ENCODE data around the gene CABYR. TPM values are rescaled to one million over a fixed set of nuclear protein-coding genes. Genes with fewer than 3 reads are reported as not detected.

The CABYR gene
- total and polyA plus RNA-seq, 2 of the 8 experiments (the other 6 are each of a cell fraction or from before 2014, with no cell fraction given), result 14.5 to 18.8 TPM

GRCh38 chr18:24095976-24096375 is 42.9 kb upstream of the CABYR start:
- 82% methylated on average over 1 of the region's 1 CpG; no CpG with 5 or more reads in 1 of the 2 experiments for WGBS, 2 experiments (ENCODE audit: extremely low coverage in 1 of 2, insufficient coverage in 1 of 2, insufficient read length in 1 of 2, insufficient replicate concordance in 2 of 2, low coverage in 1 of 2, low lambda C conversion rate in 2 of 2, missing lambda C conversion rate in 1 of 2)
- Histone ChIP-seq H3K4me2 (ENCODE audit: insufficient read depth in 1 of 2, low read depth in 2 of 2, low read length in 2 of 2) (no peak overlapping the region), H3K79me2 (ENCODE audit: control insufficient read depth in 1 of 2, insufficient read depth in 2 of 2, low read length in 2 of 2) (no peaks in the 10 kb centered on the region; a peak in 1 of 4 replicates), H3K23me2 (ENCODE audit: low read depth, low read length) (no peaks in the 10 kb centered on the region), H3K9me3 (ENCODE audit: insufficient read depth in 2 of 2, low read depth in 1 of 2, low read length in 1 of 2) (peaks cover 7% of the 10 kb centered on the region in 2 experiments; a peak in 2 of 4 replicates), H3K4me1 (replicated peaks in 1 of 4; ENCODE audit: control insufficient read depth in 3 of 4, insufficient read depth in 4 of 4, low read length in 3 of 4) (no peaks in the 10 kb centered on the region), H2BK5ac (ENCODE audit: low read depth, low read length) (no peak overlapping the region), H3K14ac (ENCODE audit: insufficient read length) (no peak overlapping the region), H4K5ac (ENCODE audit: insufficient read length, low read depth, low read length) (no peak overlapping the region), H2BK20ac (ENCODE audit: low read length) (no peak overlapping the region), H3K4me3 (ENCODE audit: extremely low read depth in 1 of 4, insufficient read depth in 2 of 4, low read depth in 3 of 4, low read length in 4 of 4) (no peak overlapping the region), H3K56ac (replicated peaks; ENCODE audit: insufficient read length, low read depth, low read length) (no peak overlapping the region), H3K4ac (replicated peaks; ENCODE audit: insufficient read length, low read depth, low read length) (no peak overlapping the region), H4K91ac (replicated peaks; ENCODE audit: insufficient read length, low read length) (no peak overlapping the region), H2BK12ac (ENCODE audit: low read depth, low read length) (no peak overlapping the region), H3K27me3 (replicated peaks in 1 of 4; ENCODE audit: control insufficient read depth in 3 of 4, extremely low read depth in 1 of 4, insufficient read depth in 3 of 4, low read length in 3 of 4) (no peaks in the 10 kb centered on the region), H3K36me3 (ENCODE audit: control insufficient read depth in 2 of 4, insufficient read depth in 4 of 4, low read length in 3 of 4) (peaks cover 0 to 11% (median 0%) of the 10 kb centered on the region in 4 experiments; a peak in 3 of 8 replicates), H2AK5ac (ENCODE audit: low read depth, low read length) (no peak overlapping the region), H3K18ac (ENCODE audit: extremely low read depth, low read length) (no peak overlapping the region), H4K8ac (ENCODE audit: extremely low read depth, insufficient read depth, low read length) (no peak overlapping the region), H2BK15ac (ENCODE audit: low read length) (no peak overlapping the region), H2BK120ac (replicated peaks; ENCODE audit: low read depth, low read length) (no peak overlapping the region), H3K23ac (ENCODE audit: insufficient read length) (no peak overlapping the region), H2AFZ (ENCODE audit: low read length) (no peak overlapping the region), H3K9ac (replicated peaks in 1 of 4; ENCODE audit: extremely low read depth in 1 of 4, low read depth in 3 of 4, low read length in 3 of 4) (no peak overlapping the region), H3K79me1 (ENCODE audit: low read depth, low read length) (0 out of 2 replicates have a peak, but pooled peaks cover 2% of the 10 kb centered on the region), H3K27ac (ENCODE audit: low read depth, low read length) (no peak overlapping the region), H4K20me1 (replicated peaks in 1 of 2; ENCODE audit: control insufficient read depth in 1 of 2, insufficient read depth in 2 of 2, low read length in 2 of 2) (no peaks in the 10 kb centered on the region)
- ChIA-PET CTCF (ENCODE audit: partially characterized antibody) (no interaction called here), POLR2A (ENCODE audit: partially characterized antibody) (interaction anchor here (1.2 kb wide), 1 partner anchor 11 kb away, joined by 4 read pairs; no protein-coding TSS in a partner anchor)
- no peak for FAIRE-seq
- DNase-seq (ENCODE audit: low read depth in 1 of 2, low spot score in 2 of 2), result no peak
- TF ChIP-seq TAF1 (IDR thresholded peaks at IDR 0.05; ENCODE audit: low read depth, low read length) (no peak), ATF2 (IDR thresholded peaks at IDR 0.05; ENCODE audit: low read length) (no peak), RFX5 (IDR thresholded peaks at IDR 0.05; ENCODE audit: borderline replicate concordance, low read depth, low read length) (no peak), CHD2 (IDR thresholded peaks at IDR 0.05; ENCODE audit: low read length) (no peak), MAFK (IDR thresholded peaks at IDR 0.05; ENCODE audit: low read depth, low read length) (no peak), CREB1 (IDR thresholded peaks at IDR 0.05) (no peak), RNF2 (IDR thresholded peaks at IDR 0.05; ENCODE audit: borderline replicate concordance, low read depth, low read length, missing control alignments, poor library complexity, severe bottlenecking) (no peak), YY1 (IDR thresholded peaks at IDR 0.05; ENCODE audit: low read depth, low read length) (no peak), USF2 (IDR thresholded peaks at IDR 0.05; ENCODE audit: low read length) (no peak), NRF1 (IDR thresholded peaks at IDR 0.05; ENCODE audit: low read depth, low read length) (no peak), SIN3A (conservative IDR thresholded peaks at IDR 0.05 in 1 of 2, IDR thresholded peaks at IDR 0.05 in 1 of 2; ENCODE audit: low read depth in 1 of 2, low read length in 2 of 2) (no peak), POLR2A (IDR thresholded peaks at IDR 0.05; ENCODE audit: control extremely low read depth in 1 of 2, low read depth in 2 of 2, low read length in 2 of 2) (no peak)

Measured in H1 (cell line).